Neuronal stem cell (in vitro differentiated cells): ENCODE data around the gene ASCC2.

Experiments used
- DNase-seq: peaks from one replicate; pipeline ENCODE4 v3.0.0-alpha.2; 2013; ENCODE audit warnings: low spot score
- H2AFZ ChIP-seq: one replicate; pipeline ENCODE4 v1.6.1; 2013; ENCODE audit warnings: mild to moderate bottlenecking, low read length, inconsistent platforms
- H2AK5ac ChIP-seq: 2 replicates; pipeline ENCODE4 v1.6.1; 2013; ENCODE audit warnings: low read depth, mild to moderate bottlenecking, inconsistent platforms, low read length, moderate library complexity, mixed read lengths
- H2BK120ac ChIP-seq: 2 replicates; pipeline ENCODE4 v1.6.1; 2013; ENCODE audit warnings: low read depth, mild to moderate bottlenecking, inconsistent platforms, low read length, moderate library complexity, mixed read lengths
- H2BK12ac ChIP-seq: one replicate; pipeline ENCODE4 v1.6.1; 2013; ENCODE audit warnings: low read length, inconsistent platforms
- H2BK15ac ChIP-seq: 2 replicates; pipeline ENCODE4 v1.6.1; 2013; ENCODE audit warnings: mild to moderate bottlenecking, low read length, inconsistent platforms, mixed read lengths
- H2BK5ac ChIP-seq: one replicate; pipeline ENCODE4 v1.6.1; 2013; ENCODE audit warnings: inconsistent platforms, mild to moderate bottlenecking, low read length, moderate library complexity
- H3K14ac ChIP-seq: one replicate; pipeline ENCODE4 v1.6.1; 2013; ENCODE audit warnings: low read length, inconsistent platforms
- H3K18ac ChIP-seq: 2 replicates; pipeline ENCODE4 v1.6.1; 2013; ENCODE audit warnings: low read length, inconsistent platforms
- H3K23ac ChIP-seq: 2 replicates; pipeline ENCODE4 v1.6.1; 2013; ENCODE audit warnings: low read depth, mild to moderate bottlenecking, mixed read lengths, low read length, inconsistent platforms; ENCODE audit not compliant: poor library complexity
- H3K27ac ChIP-seq: replicated peaks from 3 replicates; pipeline ENCODE4 v1.5.1; 2013; ENCODE audit warnings: low read length, inconsistent platforms
- H3K27me3 ChIP-seq, 3 experiments: 2 replicates each; pipeline ENCODE4 v1.6.1; 2013; ENCODE audit warnings: low read length in 3 of 3, mild to moderate bottlenecking in 2 of 3, inconsistent platforms in 1 of 3, low read depth in 1 of 3, mixed read lengths in 1 of 3, moderate library complexity in 1 of 3; ENCODE audit not compliant: control insufficient read depth in 3 of 3, insufficient read depth in 3 of 3
- H3K36me3 ChIP-seq, 2 donors: replicated peaks in 1 of 2; 2 replicates each; pipeline ENCODE4 v1.6.1; 2013; ENCODE audit warnings: low read length in 2 of 2; ENCODE audit not compliant: control insufficient read depth in 2 of 2, insufficient read depth in 2 of 2
- H3K4ac ChIP-seq: 2 replicates; pipeline ENCODE4 v1.6.1; 2013; ENCODE audit warnings: inconsistent platforms, mild to moderate bottlenecking, low read length, moderate library complexity
- H3K4me1 ChIP-seq, 2 donors: 1 replicate in 1 of 2; 2 replicates in 1 of 2; pipeline ENCODE4 v1.6.1; 2013; ENCODE audit warnings: low read length in 2 of 2, low read depth in 1 of 2; ENCODE audit not compliant: control insufficient read depth in 2 of 2, insufficient read depth in 1 of 2
- H3K4me2 ChIP-seq: one replicate; pipeline ENCODE4 v1.6.1; 2013; ENCODE audit warnings: mild to moderate bottlenecking, low read length, inconsistent platforms; ENCODE audit not compliant: insufficient read depth, poor library complexity, severe bottlenecking
- H3K4me3 ChIP-seq, 2 donors: 2 replicates each; pipeline ENCODE4 v1.5.1; 2013; ENCODE audit warnings: low read length in 2 of 2, mild to moderate bottlenecking in 2 of 2, inconsistent platforms in 1 of 2, moderate library complexity in 1 of 2
- H3K79me1 ChIP-seq: one replicate; pipeline ENCODE4 v1.6.1; 2013; ENCODE audit warnings: low read depth, mild to moderate bottlenecking, inconsistent platforms, low read length, moderate library complexity
- H3K9ac ChIP-seq: one replicate; pipeline ENCODE4 v1.6.1; 2013; ENCODE audit warnings: mild to moderate bottlenecking, low read depth, low read length, inconsistent platforms; ENCODE audit not compliant: poor library complexity
- H3K9me3 ChIP-seq, 2 donors: replicated peaks in 1 of 2; 2 replicates each; pipeline versions ENCODE3 to v1.6.1; 2013; ENCODE audit warnings: low read length in 2 of 2, mild to moderate bottlenecking in 2 of 2, inconsistent platforms in 1 of 2, low read depth in 1 of 2, mixed read lengths in 1 of 2, moderate library complexity in 1 of 2; ENCODE audit not compliant: control insufficient read depth in 2 of 2, insufficient read depth in 1 of 2
- H4K8ac ChIP-seq: one replicate; pipeline ENCODE4 v1.6.1; 2013; ENCODE audit warnings: low read depth, mild to moderate bottlenecking, inconsistent platforms, low read length, moderate library complexity
- H4K91ac ChIP-seq: one replicate; pipeline ENCODE4 v1.6.1; 2013; ENCODE audit warnings: low read length, low read depth, mild to moderate bottlenecking, inconsistent platforms; ENCODE audit not compliant: poor library complexity
- WGBS, 2 donors: extraction: QIAGEN DNeasy Blood & Tissue Kit; methylation state at CpG; one replicate each; pipeline ENCODE4 v1.1.7; 2013; ENCODE audit warnings: missing lambda C conversion rate in 2 of 2, mixed read lengths in 1 of 2; ENCODE audit not compliant: insufficient read length in 2 of 2, insufficient replicate concordance in 1 of 2; ENCODE audit errors: extremely low coverage in 2 of 2; 5-methylcytosine and 5-hydroxymethylcytosine counted together

Gene ASCC2

GRCh38 chr22:29885610-29886009 is 47.5 kb upstream of the ASCC2 start:
- no peak overlapping the region for H3K4me3 ChIP-seq
- H3K23ac ChIP-seq = no peak overlapping the region

DNA sequence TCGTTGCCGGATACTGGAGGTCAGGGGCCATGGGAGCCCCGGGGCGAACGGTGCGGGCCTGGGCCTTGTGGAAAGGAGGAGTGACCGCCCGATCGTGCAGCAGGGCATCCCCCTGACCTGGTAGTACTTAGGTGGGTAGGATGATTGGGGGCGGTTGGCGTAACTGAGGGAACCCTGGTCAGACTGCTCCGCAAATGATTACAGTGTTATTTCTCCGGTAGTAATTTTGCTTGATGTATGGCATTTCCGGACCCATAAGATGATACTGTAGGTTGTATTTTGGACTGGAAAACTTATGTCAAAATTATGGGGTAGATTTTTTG is 45.7 kb upstream of the ASCC2 start:
- peak overlapping the region; percentile 100 for H3K18ac ChIP-seq
- H3K9me3 ChIP-seq = peaks cover 0 to 2% of the 10 kb centered on the region in 2 donors
- no peak overlapping the region for H4K91ac ChIP-seq
- H3K4me1 ChIP-seq = peaks cover 1 to 2% of the 10 kb centered on the region in 2 donors
- peak overlapping the region; percentile 100 for H2AFZ ChIP-seq
- peak overlapping the region; percentile 91 for H3K23ac ChIP-seq
- H3K79me1 ChIP-seq = peaks cover 4% of the 10 kb centered on the region
- H3K4ac ChIP-seq = no peak overlapping the region
- no peak overlapping the region for H4K8ac ChIP-seq
- no peak for DNase-seq
- no peak overlapping the region for H2BK120ac ChIP-seq
- peak overlapping the region; percentile 65 to 99 for H3K4me3 ChIP-seq
- no peak overlapping the region for H2AK5ac ChIP-seq
- H3K9ac ChIP-seq = peak overlapping the region; percentile 80
- peak overlapping the region; percentile 93 for H2BK5ac ChIP-seq
- no peak overlapping the region for H2BK15ac ChIP-seq
- peak overlapping the region; percentile 52 for H3K4me2 ChIP-seq
- WGBS, 2 donors = no CpG with 5 or more reads among the region's 14 CpGs
- no peaks in the 10 kb centered on the region for H3K36me3 ChIP-seq
- H2BK12ac ChIP-seq = no peak overlapping the region
- H3K27ac ChIP-seq = peak overlapping the region; percentile 97
- no peak overlapping the region for H3K14ac ChIP-seq
- H3K27me3 ChIP-seq = no peaks in the 10 kb centered on the region

More at GRCh38 chr22:29885610-29886009, 47.5 kb upstream of the ASCC2 start:
- Histone ChIP-seq H2AK5ac (no peak overlapping the region), H2BK12ac (no peak overlapping the region), H2BK15ac (no peak overlapping the region), H3K4me2 (no peak overlapping the region), H4K8ac (no peak overlapping the region), H3K36me3 (no peaks in the 10 kb centered on the region), H2BK120ac (no peak overlapping the region), H2AFZ (no peak overlapping the region), H3K14ac (no peak overlapping the region), H3K4me1 (peaks cover 1 to 2% of the 10 kb centered on the region in 2 donors), H3K4ac (no peak overlapping the region), H3K27me3 (no peaks in the 10 kb centered on the region), H2BK5ac (no peak overlapping the region), H3K9ac (no peak overlapping the region), H3K27ac (no peak overlapping the region), H3K18ac (no peak overlapping the region), H3K9me3 (no peaks in the 10 kb centered on the region), H3K79me1 (peaks cover 4% of the 10 kb centered on the region), H4K91ac (no peak overlapping the region)
- DNase-seq = no peak
- WGBS, 2 donors = no CpG with 5 or more reads among the region's 4 CpGs

DNA sequence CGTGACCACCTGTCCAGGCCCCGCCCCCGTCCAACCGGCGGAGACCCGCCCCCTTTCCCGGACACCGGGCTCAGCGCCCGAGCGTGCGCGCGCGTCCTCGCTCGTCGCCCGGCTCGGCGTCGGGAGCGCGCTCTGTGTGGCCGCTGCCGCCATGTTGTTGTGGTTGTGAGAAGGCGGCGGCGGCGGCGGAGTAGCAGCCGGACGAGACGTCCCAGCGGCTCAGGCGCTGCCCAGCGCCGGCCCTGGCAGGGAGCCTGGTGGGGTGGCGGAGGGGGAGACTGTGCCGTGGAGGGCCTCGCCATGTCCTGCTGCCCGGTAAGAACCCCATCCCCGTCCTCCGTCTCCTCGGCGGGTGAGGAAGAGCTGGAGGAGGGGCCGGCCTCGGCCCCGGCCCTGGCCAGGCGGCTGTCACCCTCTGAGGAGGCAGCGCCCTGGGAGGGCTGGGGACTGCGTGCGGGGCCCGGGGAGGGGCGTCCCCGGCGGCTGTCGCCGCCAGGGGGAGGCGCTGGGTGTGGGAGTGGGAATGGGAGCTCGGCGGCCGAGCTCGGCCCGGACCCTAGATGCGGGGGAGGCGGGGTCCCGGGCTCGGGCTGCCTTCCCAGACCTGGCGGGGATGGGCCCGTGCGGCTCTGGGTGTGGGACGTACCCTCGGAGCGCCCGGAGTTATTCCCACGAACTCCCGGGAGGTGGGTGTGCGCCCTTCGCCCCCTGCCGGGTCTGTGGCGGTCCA is 45.1 kb upstream of the ASCC2 start, which contains the start of gene MTMR3:
MTMR3 (plus strand) TSS at position 130 of the 730 bp plus-strand sequence. CDS start 87,886 bp downstream, outside the sequence.
- Histone ChIP-seq H2BK12ac (no peak within 1 kb of the TSS), H2BK15ac (peak within 1 kb of the TSS; percentile 75), H3K36me3 (no peaks in the 10 kb centered on the region), H3K18ac (peak within 1 kb of the TSS; percentile 100), H3K4me2 (peak within 1 kb of the TSS; percentile 52), H3K4me1 (peaks cover 1 to 2% of the 10 kb centered on the region in 2 donors), H3K9ac (peak within 1 kb of the TSS; percentile 99), H3K14ac (peak within 1 kb of the TSS; percentile 98), H3K23ac (peak within 1 kb of the TSS; percentile 91), H2AFZ (peak within 1 kb of the TSS; percentile 100), H2BK5ac (peak within 1 kb of the TSS; percentile 93), H4K8ac (peak within 1 kb of the TSS; percentile 65), H4K91ac (peak within 1 kb of the TSS; percentile 72), H2BK120ac (no peak within 1 kb of the TSS), H2AK5ac (peak within 1 kb of the TSS; percentile 46), H3K79me1 (peaks cover 4% of the 10 kb centered on the region), H3K9me3 (peaks cover 0 to 2% of the 10 kb centered on the region in 2 donors), H3K4me3 (peak within 1 kb of the TSS; percentile 65 to 99), H3K4ac (peak within 1 kb of the TSS; percentile 95), H3K27me3 (no peaks in the 10 kb centered on the region), H3K27ac (peak within 1 kb of the TSS; percentile 97)
- WGBS, 2 donors = no CpG with 5 or more reads among the region's 82 CpGs
- DNase-seq = peak; percentile 91

DNA sequence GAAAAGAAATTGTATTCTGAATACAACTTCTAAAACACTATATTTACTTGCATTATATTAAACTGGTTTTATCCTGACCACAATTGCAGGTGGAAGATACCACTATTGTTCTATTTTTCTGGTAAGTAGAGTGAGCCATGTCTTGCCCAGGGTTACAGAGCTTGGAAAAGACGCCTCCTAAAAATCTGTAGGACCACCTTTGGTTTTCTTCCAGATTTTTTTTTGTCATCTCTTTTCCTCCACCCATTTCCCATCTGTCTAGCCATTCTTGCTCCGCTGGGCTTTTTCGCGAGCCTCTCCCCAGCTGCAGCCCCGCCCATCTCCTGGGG is 44.6 kb upstream of the ASCC2 start:
- WGBS, 2 donors = no CpG with 5 or more reads among the region's 5 CpGs
- Histone ChIP-seq H3K23ac (no peak overlapping the region), H2AK5ac (no peak overlapping the region), H3K9me3 (peaks cover 0 to 2% of the 10 kb centered on the region in 2 donors), H3K79me1 (peaks cover 4% of the 10 kb centered on the region), H3K9ac (no peak overlapping the region), H2BK15ac (no peak overlapping the region), H3K14ac (no peak overlapping the region), H2BK12ac (no peak overlapping the region), H2BK120ac (no peak overlapping the region), H4K8ac (no peak overlapping the region), H3K4ac (no peak overlapping the region), H2AFZ (peak overlapping the region; percentile 52), H3K4me1 (peaks cover 1 to 2% of the 10 kb centered on the region in 2 donors), H3K18ac (no peak overlapping the region), H3K36me3 (no peaks in the 10 kb centered on the region), H3K4me2 (no peak overlapping the region), H2BK5ac (no peak overlapping the region), H3K4me3 (peak overlapping the region in 1 of 2 donors; percentile 65), H4K91ac (no peak overlapping the region), H3K27ac (no peak overlapping the region), H3K27me3 (peaks cover 0 to 3% (median 0%) of the 10 kb centered on the region in 3 experiments)
- no peak for DNase-seq
